HCT116 (cell line): Measurements from ENCODE around the gene MFRP. TPM values are rescaled to one million over a fixed set of nuclear protein-coding genes. Genes with fewer than 3 reads are reported as not detected.

Experiments
- ATAC-seq: fragments of 200-7000 bp; cut with Tn5 transposase; 2 replicates; pipeline ENCODE4 v1.9.1; 2020; ENCODE audit warnings: mild to moderate bottlenecking, moderate library complexity
- BruUV-seq: library from RNA; stranded (reverse); fragments of 400-500 nt; replicated peaks from 2 replicates; lab custom pipeline; 2021; lab: Mats Ljungman, UMichigan
- CTCF ChIA-PET: fragments of 300-600 bp; sonication (Branson Sonifier 250); formaldehyde crosslinking; loops from one replicate; lab custom pipeline; 2021; ENCODE audit warnings: antibody characterized with exemption; lab: Charles Lee
- POLR2A ChIA-PET: fragments of 300-600, 350-600 bp; sonication (Branson Sonifier 250); formaldehyde crosslinking; loops from one replicate; lab custom pipeline; 2021; ENCODE audit warnings: antibody characterized with exemption; lab: Charles Lee
- RAD21 ChIA-PET, 2 experiments: fragments of 300-600 bp; sonication (Branson Sonifier 250); formaldehyde crosslinking; loops; one replicate each; lab custom pipeline; 2023; ENCODE audit warnings: low total read pairs in 2 of 2; ENCODE audit not compliant: uncharacterized antibody in 2 of 2, unreplicated experiment in 2 of 2, low non-redundant PET in 1 of 2; lab: Charles Lee
- DNase-seq: peaks from one replicate; pipeline ENCODE4 v3.0.0-alpha.2; 2010; ENCODE audit warnings: low read depth, low spot score
- H2AFZ ChIP-seq: fragments of 200-600 bp; shearing (Covaris generic), sonication (generic); 2 replicates; pipeline ENCODE4 v1.6.1; 2017; ENCODE audit warnings: low read depth, mixed run types, mixed read lengths, antibody characterized with exemption, low read length; ENCODE audit not compliant: poor library complexity, severe bottlenecking
- H3K27ac ChIP-seq: 2 replicates; pipeline ENCODE4 v1.5.1; 2012; ENCODE audit warnings: low read depth, low read length
- H3K27me3 ChIP-seq: fragments of 200-600 bp; sonication (generic); 2 replicates; pipeline ENCODE4 v1.6.1; 2016; ENCODE audit warnings: mixed run types, low read length, mixed read lengths; ENCODE audit not compliant: insufficient read depth
- H3K36me3 ChIP-seq, 2 experiments: fragments of 200-500 bp in 1 of 2; fragments of 200-600 bp in 1 of 2; sonication (Bioruptor generic) in 1 of 2; sonication (generic) in 1 of 2; 2 replicates each; pipeline versions ENCODE4 v1.5.1 to v1.6.1; 2014 to 2016; ENCODE audit warnings: low read length in 2 of 2, inconsistent platforms in 1 of 2, mixed read lengths in 1 of 2, mixed run types in 1 of 2; ENCODE audit not compliant: insufficient read depth in 2 of 2, control insufficient read depth in 1 of 2
- H3K4me1 ChIP-seq, 2 experiments: fragments of 200-600 bp in 1 of 2; sonication (generic) in 1 of 2; 2 replicates each; pipeline versions ENCODE4 v1.5.1 to v1.6.1; 2012 to 2017; ENCODE audit warnings: low read length in 2 of 2, inconsistent platforms in 1 of 2, mild to moderate bottlenecking in 1 of 2, mixed read lengths in 1 of 2, mixed run types in 1 of 2, moderate library complexity in 1 of 2; ENCODE audit not compliant: insufficient read depth in 2 of 2, control insufficient read depth in 1 of 2
- H3K4me2 ChIP-seq: fragments of 200-600 bp; sonication (generic); 2 replicates; pipeline ENCODE4 v1.6.1; 2017; ENCODE audit warnings: mixed run types, low read length, mixed read lengths
- H3K4me3 ChIP-seq, 2 experiments: fragments of 200-600 bp in 1 of 2; sonication (generic) in 1 of 2; replicated peaks in 1 of 2; 2 replicates each; pipeline ENCODE4 v1.5.1; 2011 to 2016; ENCODE audit warnings: low read length in 2 of 2, control low read depth in 1 of 2, low read depth in 1 of 2, mild to moderate bottlenecking in 1 of 2, mixed read lengths in 1 of 2, mixed run types in 1 of 2
- H3K79me2 ChIP-seq: fragments of 200-600 bp; sonication (generic); 2 replicates; pipeline ENCODE4 v1.6.1; 2017; ENCODE audit warnings: mild to moderate bottlenecking, mixed run types, low read length, moderate library complexity, mixed read lengths; ENCODE audit not compliant: insufficient read depth
- H3K9ac ChIP-seq: fragments of 200-600 bp; sonication (generic); 2 replicates; pipeline ENCODE4 v1.6.1; 2016; ENCODE audit warnings: low read length, mixed read lengths
- H3K9me2 ChIP-seq: fragments of 200-600 bp; sonication (generic), shearing (Covaris generic); 2 replicates; pipeline ENCODE4 v1.6.1; 2017; ENCODE audit warnings: mixed run types, mild to moderate bottlenecking, moderate library complexity; ENCODE audit not compliant: insufficient read depth
- H3K9me3 ChIP-seq, 2 experiments: fragments of 200-500 bp in 1 of 2; fragments of 200-600 bp in 1 of 2; sonication (Bioruptor generic) in 1 of 2; sonication (generic) in 1 of 2; 2 replicates each; pipeline ENCODE4 v1.6.1; 2014 to 2017; ENCODE audit warnings: low read length in 2 of 2, mixed read lengths in 2 of 2, inconsistent platforms in 1 of 2, low read depth in 1 of 2, mild to moderate bottlenecking in 1 of 2, mixed run types in 1 of 2, moderate library complexity in 1 of 2; ENCODE audit not compliant: control insufficient read depth in 1 of 2, insufficient read depth in 1 of 2
- H4K20me1 ChIP-seq: fragments of 200-600 bp; sonication (generic), shearing (Covaris generic); 2 replicates; pipeline ENCODE4 v1.6.1; 2017; ENCODE audit warnings: mixed run types, mild to moderate bottlenecking, moderate library complexity; ENCODE audit not compliant: insufficient read depth
- EGR1 ChIP-seq: IDR thresholded peaks from 2 replicates; pipeline ENCODE4 v1.6.1; 2012; ENCODE audit warnings: low read depth
- ELF1 ChIP-seq: IDR thresholded peaks from 2 replicates; pipeline ENCODE4 v1.6.1; 2012; ENCODE audit warnings: low read depth, borderline replicate concordance
- EZH2 ChIP-seq: fragments of 200-600 bp; sonication (generic); IDR thresholded peaks from 2 replicates; pipeline ENCODE4 v1.6.1; 2017; ENCODE audit warnings: antibody characterized with exemption, mixed run types
- JUND ChIP-seq: IDR thresholded peaks from 2 replicates; pipeline ENCODE4 v1.6.1; 2012
- POLR2A ChIP-seq: IDR thresholded peaks from 2 replicates; pipeline ENCODE4 v1.7.0; 2011; ENCODE audit warnings: borderline replicate concordance; ENCODE audit not compliant: insufficient read depth, insufficient read length; ENCODE audit errors: extremely low read depth
- RAD21 ChIP-seq: IDR thresholded peaks from 2 replicates; pipeline ENCODE4 v1.6.1; 2012; ENCODE audit warnings: low read depth, mild to moderate bottlenecking
- SP1 ChIP-seq: IDR thresholded peaks from 2 replicates; pipeline ENCODE4 v1.6.1; 2012; ENCODE audit warnings: low read depth
- SRF ChIP-seq: IDR thresholded peaks from 2 replicates; pipeline ENCODE4 v1.6.1; 2012; ENCODE audit warnings: low read depth
- TCF7L2 ChIP-seq: IDR thresholded peaks from 2 replicates; pipeline ENCODE4 v1.7.0; 2011; ENCODE audit warnings: borderline replicate concordance, inconsistent platforms; ENCODE audit not compliant: insufficient read depth, insufficient read length; ENCODE audit errors: extremely low read depth
- YY1 ChIP-seq: IDR thresholded peaks from 2 replicates; pipeline ENCODE4 v1.6.1; 2011; ENCODE audit warnings: low read length, low read depth, moderate library complexity, mild to moderate bottlenecking; ENCODE audit not compliant: insufficient replicate concordance; ENCODE audit errors: extremely low read depth
- ZFX ChIP-seq: fragments of 450-650 bp; IDR thresholded peaks from 2 replicates; pipeline ENCODE4 v1.6.1; 2017
- intact Hi-C: fragments of 100-400 bp; cut with micrococcal nuclease; formaldehyde crosslinking; loops from 2 replicates; pipeline ENCODE4 v1.10.0; 2022
- total RNA-seq: library from RNA; stranded (reverse); gene quantifications from one replicate; pipeline ENCODE4 v1.2.1, GENCODE V29; 2021; ENCODE audit not compliant: unreplicated experiment
- TF ChIP-seq, protein P1 (sequence below), 3 experiments: fragments of 200-600 bp in 1 of 3; sonication (generic) in 1 of 3; IDR thresholded peaks in 2 of 3; conservative IDR thresholded peaks in 1 of 3; 2 replicates each; pipeline ENCODE4 v1.5.1; 2012 to 2017; ENCODE audit warnings: low read depth in 2 of 3, low read length in 2 of 3, antibody characterized with exemption in 1 of 3, borderline replicate concordance in 1 of 3, control low read depth in 1 of 3, mild to moderate bottlenecking in 1 of 3, mixed read lengths in 1 of 3, mixed run types in 1 of 3, moderate library complexity in 1 of 3; ENCODE audit not compliant: insufficient read depth in 1 of 3
- TF ChIP-seq, protein P2 (sequence below): IDR thresholded peaks from 2 replicates; pipeline ENCODE4 v1.6.1; 2012

Gene MFRP
- total RNA-seq, 1 experiment from 2014 or later: not detected

DNA sequence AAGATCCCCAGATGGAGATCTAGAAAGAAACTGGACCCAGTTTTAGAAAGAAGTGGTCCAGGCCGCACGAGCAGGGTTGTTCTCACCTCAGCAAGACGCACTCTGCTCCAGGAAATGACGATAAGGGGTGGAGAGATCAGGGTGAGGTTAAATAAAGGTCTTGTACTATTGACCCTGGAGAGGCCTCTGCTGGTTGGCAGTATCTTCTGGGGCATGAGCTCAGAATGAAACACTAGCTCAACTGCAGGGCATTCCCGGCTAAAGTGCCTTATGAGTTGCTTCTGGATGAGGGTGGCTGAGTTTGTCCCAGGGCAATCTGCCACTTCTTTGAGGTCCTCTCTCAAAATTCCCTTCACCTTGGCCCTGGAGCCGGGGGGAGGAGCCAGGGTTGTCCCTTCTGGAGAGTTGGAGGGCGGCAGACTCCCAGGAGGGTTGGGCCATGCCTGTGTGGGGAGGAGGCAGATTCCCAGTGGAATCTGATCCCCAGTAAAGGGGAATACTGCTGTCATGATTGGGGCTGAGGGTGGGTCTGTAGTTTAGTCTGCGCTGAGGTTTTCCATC lies 24.1 kb upstream of the MFRP start:
- POLR2A ChIA-PET: interaction anchor here (0.9 kb wide), 1 partner anchor 9 kb away, joined by 3 read pairs; no protein-coding TSS in a partner anchor
- intact Hi-C loops: no loop called here
- BruUV-seq: no TSS peak
- RAD21 ChIA-PET: no interaction called here
- no peak overlapping the region for H3K4me2 ChIP-seq
- no peak overlapping the region for H2AFZ ChIP-seq
- CTCF ChIA-PET: interaction anchor here (1.4 to 7.5 kb wide), 3 partner anchors 10 to 19 kb away, joined by 3 to 54 read pairs (median 11); partner anchors contain the start of gene USP2
- H3K9me2 ChIP-seq: no peaks in the 10 kb centered on the region
- no peaks in the 10 kb centered on the region for H3K36me3 ChIP-seq
- no peak overlapping the region for H3K27ac ChIP-seq
- H3K4me1 ChIP-seq: peaks cover 35 to 42% of the 10 kb centered on the region in 2 experiments
- no peaks in the 10 kb centered on the region for H3K27me3 ChIP-seq
- H3K9ac ChIP-seq: no peak overlapping the region
- H4K20me1 ChIP-seq: no peaks in the 10 kb centered on the region
- DNase-seq: no peak
- no peaks in the 10 kb centered on the region for H3K79me2 ChIP-seq
- no peak overlapping the region for H3K4me3 ChIP-seq
- H3K9me3 ChIP-seq: no peaks in the 10 kb centered on the region
- no peak for TF ChIP-seq ELF1
- TF ChIP-seq EZH2: no peak
- no peak for TF ChIP-seq YY1
- TF ChIP-seq, protein P1, sequence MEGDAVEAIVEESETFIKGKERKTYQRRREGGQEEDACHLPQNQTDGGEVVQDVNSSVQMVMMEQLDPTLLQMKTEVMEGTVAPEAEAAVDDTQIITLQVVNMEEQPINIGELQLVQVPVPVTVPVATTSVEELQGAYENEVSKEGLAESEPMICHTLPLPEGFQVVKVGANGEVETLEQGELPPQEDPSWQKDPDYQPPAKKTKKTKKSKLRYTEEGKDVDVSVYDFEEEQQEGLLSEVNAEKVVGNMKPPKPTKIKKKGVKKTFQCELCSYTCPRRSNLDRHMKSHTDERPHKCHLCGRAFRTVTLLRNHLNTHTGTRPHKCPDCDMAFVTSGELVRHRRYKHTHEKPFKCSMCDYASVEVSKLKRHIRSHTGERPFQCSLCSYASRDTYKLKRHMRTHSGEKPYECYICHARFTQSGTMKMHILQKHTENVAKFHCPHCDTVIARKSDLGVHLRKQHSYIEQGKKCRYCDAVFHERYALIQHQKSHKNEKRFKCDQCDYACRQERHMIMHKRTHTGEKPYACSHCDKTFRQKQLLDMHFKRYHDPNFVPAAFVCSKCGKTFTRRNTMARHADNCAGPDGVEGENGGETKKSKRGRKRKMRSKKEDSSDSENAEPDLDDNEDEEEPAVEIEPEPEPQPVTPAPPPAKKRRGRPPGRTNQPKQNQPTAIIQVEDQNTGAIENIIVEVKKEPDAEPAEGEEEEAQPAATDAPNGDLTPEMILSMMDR (IDR thresholded peaks at IDR 0.05 in 2 of 3, conservative IDR thresholded peaks at IDR 0.05 in 1 of 3; ENCODE audit: borderline replicate concordance in 1 of 3, insufficient read depth in 1 of 3, low read depth in 2 of 3, low read length in 2 of 3): no peak
- TF ChIP-seq SRF: no peak
- no peak for TF ChIP-seq TCF7L2
- TF ChIP-seq ZFX: no peak
- no peak for TF ChIP-seq RAD21
- TF ChIP-seq, protein P2, sequence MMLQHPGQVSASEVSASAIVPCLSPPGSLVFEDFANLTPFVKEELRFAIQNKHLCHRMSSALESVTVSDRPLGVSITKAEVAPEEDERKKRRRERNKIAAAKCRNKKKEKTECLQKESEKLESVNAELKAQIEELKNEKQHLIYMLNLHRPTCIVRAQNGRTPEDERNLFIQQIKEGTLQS: no peak
- no peak for TF ChIP-seq SP1
- TF ChIP-seq EGR1: no peak
- no peak for TF ChIP-seq JUND
- no peak for TF ChIP-seq POLR2A
- no peak for ATAC-seq
